GM19238 (cell line): Measurements from ENCODE around the gene EPHX1.

Source experiments
- DNase-seq: peaks from one replicate; pipeline ENCODE4 v3.0.0; 2011; ENCODE audit warnings: low spot score; ENCODE audit not compliant: insufficient read length

Gene EPHX1

GRCh38 chr1:225840713-225841112 lies 30.8 kb downstream of the EPHX1 start:
- no peak for DNase-seq

GRCh38 chr1:225842074-225842473 lies 32.1 kb downstream of the EPHX1 start:
- no peak for DNase-seq

GRCh38 chr1:225842788-225843425 lies 33.0 kb downstream of the EPHX1 start:
- no peak for DNase-seq

GRCh38 chr1:225843426-225843795 lies 33.5 kb downstream of the EPHX1 start:
- no peak for DNase-seq

GRCh38 chr1:225844236-225845061 lies 34.5 kb downstream of the EPHX1 start:
- no peak for DNase-seq

- no peak for DNase-seq
Observed at GRCh38 chr1:225845097-225845496, 35.2 kb downstream of the EPHX1 start.

- DNase-seq = no peak
Observed at GRCh38 chr1:225845571-225846259, 35.8 kb downstream of the EPHX1 start.

- no peak for DNase-seq
Observed at GRCh38 chr1:225846331-225847310, 36.7 kb downstream of the EPHX1 start.

GRCh38 chr1:225847610-225848009 lies 37.7 kb downstream of the EPHX1 start:
- no peak for DNase-seq

GRCh38 chr1:225848030-225848955 lies 38.4 kb downstream of the EPHX1 start:
- DNase-seq = peak; percentile 41

- DNase-seq = no peak
Observed at GRCh38 chr1:225849925-225850324, 40.0 kb downstream of the EPHX1 start.

GRCh38 chr1:225850370-225850769 lies 40.4 kb downstream of the EPHX1 start:
- DNase-seq = no peak

GRCh38 chr1:225851805-225852204 lies 41.9 kb downstream of the EPHX1 start:
- DNase-seq = peak; percentile 43

GRCh38 chr1:225852413-225853124 lies 42.6 kb downstream of the EPHX1 start:
- DNase-seq = no peak

- no peak for DNase-seq
Observed at GRCh38 chr1:225853441-225853840, 43.5 kb downstream of the EPHX1 start.

- DNase-seq = no peak
Observed at GRCh38 chr1:225855503-225856300, 45.8 kb downstream of the EPHX1 start.

- DNase-seq = no peak
Observed at GRCh38 chr1:225857256-225857655, 47.3 kb downstream of the EPHX1 start.

- no peak for DNase-seq
Observed at GRCh38 chr1:225859151-225859550, 49.2 kb downstream of the EPHX1 start.

GRCh38 chr1:225860107-225860506 lies 50.2 kb downstream of the EPHX1 start:
- DNase-seq = no peak
